SK-N-SH (cell line): ENCODE measurements around the gene MED6. TPM values are rescaled to one million over a fixed set of nuclear protein-coding genes. Genes with fewer than 3 reads are reported as not detected.

ENCODE experiments used
- CTCF ChIA-PET: fragments of 300-600, 350-600 bp; formaldehyde crosslinking; extraction: SDS; loops from one replicate; lab custom pipeline; 2021; lab: Yijun Ruan, JAX
- POLR2A ChIA-PET: fragments of 350-600 bp; sonication (Branson Sonifier 250); formaldehyde crosslinking; extraction: SDS; loops from one replicate; lab custom pipeline; 2020; ENCODE audit warnings: antibody characterized with exemption, inconsistent platforms; lab: Yijun Ruan, JAX
- DNase-seq: peaks from one replicate; pipeline ENCODE4 v3.0.0; 2012
- H2AFZ ChIP-seq: fragments of 200-600 bp; sonication (generic); 2 replicates; pipeline ENCODE4 v1.8.1; 2016; ENCODE audit warnings: antibody characterized with exemption, mild to moderate bottlenecking, low read depth
- H3F3A ChIP-seq: fragments of 200-600 bp; sonication (generic); replicated peaks from 2 replicates; pipeline ENCODE3; 2016; ENCODE audit warnings: antibody characterized with exemption, mild to moderate bottlenecking; ENCODE audit not compliant: insufficient read depth
- H3K27ac ChIP-seq, 2 experiments: fragments of 200-500 bp in 1 of 2; fragments of 200-600 bp in 1 of 2; sonication (Bioruptor generic) in 1 of 2; sonication (generic), shearing (Covaris generic) in 1 of 2; 2 replicates each; pipeline versions ENCODE4 v1.5.1 to v1.6.1; 2014 to 2016; ENCODE audit warnings: low read depth in 2 of 2, inconsistent platforms in 1 of 2, low read length in 1 of 2, mild to moderate bottlenecking in 1 of 2, mixed read lengths in 1 of 2
- H3K27me3 ChIP-seq: fragments of 200-600 bp; sonication (generic), shearing (Covaris generic); 2 replicates; pipeline ENCODE4 v1.6.1; 2016; ENCODE audit warnings: mixed run types; ENCODE audit not compliant: insufficient read depth
- H3K36me3 ChIP-seq, 2 experiments: fragments of 200-500 bp in 1 of 2; fragments of 200-600 bp in 1 of 2; sonication (Bioruptor generic) in 1 of 2; sonication (generic) in 1 of 2; replicated peaks in 1 of 2; 2 replicates each; pipeline versions ENCODE3 to v1.5.1; 2014 to 2016; ENCODE audit warnings: low read length in 1 of 2, mild to moderate bottlenecking in 1 of 2; ENCODE audit not compliant: insufficient read depth in 2 of 2, control insufficient read depth in 1 of 2
- H3K4me1 ChIP-seq, 2 experiments: fragments of 200-500 bp in 1 of 2; fragments of 200-600 bp in 1 of 2; sonication (Bioruptor generic) in 1 of 2; sonication (generic), shearing (Covaris generic) in 1 of 2; 2 replicates each; pipeline versions ENCODE4 v1.5.1 to v1.6.1; 2014 to 2016; ENCODE audit warnings: low read depth in 1 of 2, low read length in 1 of 2, mixed run types in 1 of 2; ENCODE audit not compliant: insufficient read depth in 2 of 2, control insufficient read depth in 1 of 2
- H3K4me2 ChIP-seq: fragments of 200-600 bp; sonication (generic), shearing (Covaris generic); 2 replicates; pipeline ENCODE4 v1.6.1; 2017; ENCODE audit warnings: mixed run types
- H3K4me3 ChIP-seq, 2 experiments: fragments of 200-500 bp in 1 of 2; fragments of 200-600 bp in 1 of 2; sonication (Bioruptor generic) in 1 of 2; sonication (generic), shearing (Covaris generic) in 1 of 2; 2 replicates each; pipeline versions ENCODE4 v1.5.1 to v1.8.1; 2014 to 2016; ENCODE audit warnings: low read depth in 2 of 2, inconsistent platforms in 1 of 2, low read length in 1 of 2, mild to moderate bottlenecking in 1 of 2, mixed read lengths in 1 of 2, moderate library complexity in 1 of 2
- H3K79me2 ChIP-seq: fragments of 200-600 bp; sonication (generic); 2 replicates; pipeline ENCODE4 v1.8.1; 2017; ENCODE audit warnings: mild to moderate bottlenecking; ENCODE audit not compliant: insufficient read depth
- H3K9ac ChIP-seq: fragments of 200-600 bp; sonication (generic); 2 replicates; pipeline ENCODE4 v1.6.1; 2017; ENCODE audit warnings: mixed run types
- H3K9me2 ChIP-seq: fragments of 200-600 bp; sonication (generic); 2 replicates; pipeline ENCODE4 v1.6.1; 2017; ENCODE audit warnings: mixed run types
- H3K9me3 ChIP-seq: fragments of 200-600 bp; sonication (generic); 2 replicates; pipeline ENCODE4 v1.6.1; 2017; ENCODE audit warnings: mixed run types, mild to moderate bottlenecking, moderate library complexity
- H4K20me1 ChIP-seq: fragments of 200-600 bp; sonication (generic); 2 replicates; pipeline ENCODE4 v1.6.1; 2017; ENCODE audit warnings: mild to moderate bottlenecking, mixed run types; ENCODE audit not compliant: insufficient read depth
- ELF1 ChIP-seq: IDR thresholded peaks from 2 replicates; pipeline ENCODE4 v1.4.0; 2012
- EP300 ChIP-seq, 2 experiments: IDR thresholded peaks; 2 replicates each; pipeline versions ENCODE4 v1.4.0 to v1.6.1; 2012; ENCODE audit warnings: borderline replicate concordance in 1 of 2, low read depth in 1 of 2, low read length in 1 of 2
- EZH2phosphoT487 ChIP-seq: fragments of 200-600 bp; sonication (generic); IDR thresholded peaks from 2 replicates; pipeline ENCODE4 v1.6.1; 2017; ENCODE audit warnings: low read depth, mixed run types, mild to moderate bottlenecking, antibody characterized with exemption, moderate library complexity, borderline replicate concordance
- FOSL2 ChIP-seq: IDR thresholded peaks from 2 replicates; pipeline ENCODE4 v1.4.0; 2012; ENCODE audit warnings: low read depth, mild to moderate bottlenecking, moderate library complexity, borderline replicate concordance
- GABPA ChIP-seq: IDR thresholded peaks from 2 replicates; pipeline ENCODE4 v1.4.0; 2012; ENCODE audit warnings: low read depth, mild to moderate bottlenecking
- NFIC ChIP-seq: IDR thresholded peaks from 2 replicates; pipeline ENCODE4 v1.4.0; 2012; ENCODE audit warnings: borderline replicate concordance
- RAD21 ChIP-seq: IDR thresholded peaks from 2 replicates; pipeline ENCODE4 v1.6.1; 2012; ENCODE audit warnings: mild to moderate bottlenecking, low read length
- RFX5 ChIP-seq: IDR thresholded peaks from 2 replicates; pipeline ENCODE4 v1.6.1; 2012; ENCODE audit warnings: mild to moderate bottlenecking, improper control_type of control experiment, low read length
- SIN3A ChIP-seq: IDR thresholded peaks from 2 replicates; pipeline ENCODE4 v1.6.1; 2012; ENCODE audit warnings: low read depth, mild to moderate bottlenecking, low read length, moderate library complexity, borderline replicate concordance
- SMC3 ChIP-seq: IDR thresholded peaks from 2 replicates; pipeline ENCODE4 v1.6.1; 2012; ENCODE audit warnings: low read depth, low read length, improper control_type of control experiment
- TAF1 ChIP-seq: IDR thresholded peaks from 2 replicates; pipeline ENCODE4 v1.6.1; 2012; ENCODE audit warnings: low read depth, mild to moderate bottlenecking, low read length, moderate library complexity, borderline replicate concordance
- TCF12 ChIP-seq: IDR thresholded peaks from 2 replicates; pipeline ENCODE4 v1.4.0; 2012
- TEAD4 ChIP-seq: IDR thresholded peaks from 2 replicates; pipeline ENCODE4 v1.4.0; 2012; ENCODE audit warnings: mild to moderate bottlenecking, borderline replicate concordance; ENCODE audit not compliant: insufficient read depth
- WGBS: methylation state at CpG from one replicate; pipeline ENCODE4 v1.1.6; 2017; ENCODE audit warnings: low lambda C conversion rate; 5-methylcytosine and 5-hydroxymethylcytosine counted together
- polyA plus RNA-seq, 3 experiments: library from polyadenylated mRNA; depleted of rRNA; stranded (reverse); fragments of >200 nt; gene quantifications; 2 replicates each; pipeline ENCODE4 v1.2.3, GENCODE V29; 2012
- TF ChIP-seq, protein P1 (sequence below): IDR thresholded peaks from 2 replicates; pipeline ENCODE4 v1.4.0; 2012; ENCODE audit warnings: low read depth, borderline replicate concordance
- TF ChIP-seq, protein P2 (sequence below): IDR thresholded peaks from 2 replicates; pipeline ENCODE4 v1.4.0; 2012; ENCODE audit warnings: low read depth
- TF ChIP-seq, protein P3 (sequence below): IDR thresholded peaks from 2 replicates; pipeline ENCODE4 v1.6.1; 2012; ENCODE audit warnings: mild to moderate bottlenecking, low read depth, low read length, moderate library complexity
- TF ChIP-seq, protein P4 (sequence below): fragments of 150-350 bp; IDR thresholded peaks from 2 replicates; pipeline ENCODE4 v1.6.1; 2016; ENCODE audit warnings: mild to moderate bottlenecking, low read depth, low read length
- TF ChIP-seq, protein P5 (sequence below): IDR thresholded peaks from 2 replicates; pipeline ENCODE4; 2012

Gene MED6
- polyA plus RNA-seq, 1 of the 3 experiments (the other 2 are of a cell fraction), result 24.2 TPM

DNA sequence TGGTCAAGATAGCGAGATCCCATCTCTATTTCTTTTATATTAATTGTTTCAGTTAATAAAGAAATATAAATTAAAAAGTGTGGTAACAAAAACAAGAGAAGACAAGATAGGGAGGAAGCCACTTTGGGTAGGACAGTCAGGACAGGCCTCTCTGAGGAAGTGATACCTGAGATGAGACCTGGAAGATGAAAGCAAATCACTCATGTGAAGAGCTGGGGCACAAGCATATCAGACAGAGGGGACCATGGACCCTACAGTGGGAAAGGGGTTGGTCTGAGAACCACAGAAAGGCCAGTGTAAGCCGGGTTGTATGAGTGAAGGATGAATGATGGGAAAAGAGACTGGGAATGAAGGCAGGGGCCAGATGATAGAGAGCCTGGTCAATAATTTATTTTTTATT, 1.8 kb upstream of the MED6 start (continued):
- TF ChIP-seq, protein P1, sequence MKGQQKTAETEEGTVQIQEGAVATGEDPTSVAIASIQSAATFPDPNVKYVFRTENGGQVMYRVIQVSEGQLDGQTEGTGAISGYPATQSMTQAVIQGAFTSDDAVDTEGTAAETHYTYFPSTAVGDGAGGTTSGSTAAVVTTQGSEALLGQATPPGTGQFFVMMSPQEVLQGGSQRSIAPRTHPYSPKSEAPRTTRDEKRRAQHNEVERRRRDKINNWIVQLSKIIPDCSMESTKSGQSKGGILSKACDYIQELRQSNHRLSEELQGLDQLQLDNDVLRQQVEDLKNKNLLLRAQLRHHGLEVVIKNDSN, result no peak
- TF ChIP-seq, protein P2, sequence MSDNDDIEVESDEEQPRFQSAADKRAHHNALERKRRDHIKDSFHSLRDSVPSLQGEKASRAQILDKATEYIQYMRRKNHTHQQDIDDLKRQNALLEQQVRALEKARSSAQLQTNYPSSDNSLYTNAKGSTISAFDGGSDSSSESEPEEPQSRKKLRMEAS, result no peak

DNA sequence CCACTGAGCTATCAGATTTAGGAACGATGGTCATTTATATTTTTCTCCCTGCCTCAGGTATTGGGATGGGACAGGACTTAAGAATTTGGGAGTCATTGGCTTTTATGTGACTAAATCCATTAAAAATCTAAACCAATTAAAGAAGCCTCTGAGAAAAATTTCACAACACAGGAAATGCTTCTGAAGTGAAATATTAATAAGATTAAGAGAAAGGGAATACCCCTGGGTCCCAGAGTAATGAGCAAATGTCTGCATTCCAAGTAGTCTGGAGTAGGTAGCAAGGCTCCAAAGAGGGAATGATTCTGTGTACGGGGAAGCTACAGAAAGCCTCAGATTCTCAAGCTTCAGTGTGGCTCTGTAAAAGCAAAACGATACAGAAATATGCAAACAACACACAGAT, 707 bp upstream of the MED6 start:
- peak overlapping the region; percentile 83 for H3K4me2 ChIP-seq
- H3K36me3 ChIP-seq, result peaks cover 12 to 15% of the 10 kb centered on the region in 2 experiments
- no peaks in the 10 kb centered on the region for H3K9me3 ChIP-seq
- ChIA-PET CTCF (interaction anchor here (0.8 to 2.4 kb wide), 6 partner anchors 11 to 306 kb away, joined by 3 to 15 read pairs (median 4); partner anchors contain the start of gene PCNX1), POLR2A (interaction anchor here (1.0 kb wide), 1 partner anchor 41 kb away, joined by 3 read pairs; the partner anchor contains the start of gene TTC9)
- no peaks in the 10 kb centered on the region; the same call in 1 of the 2 replicates for H4K20me1 ChIP-seq
- H3K79me2 ChIP-seq, result peaks cover 43% of the 10 kb centered on the region
- H2AFZ ChIP-seq, result peak overlapping the region; percentile 98
- no peak for TF ChIP-seq FOSL2
- TF ChIP-seq, protein P2, result no peak
- TF ChIP-seq TCF12, result no peak
- TF ChIP-seq TAF1, result no peak
- TF ChIP-seq SIN3A, result no peak
- no peak for TF ChIP-seq TEAD4
- TF ChIP-seq EZH2phosphoT487, result no peak
- no peak for TF ChIP-seq SMC3
- TF ChIP-seq RFX5, result no peak
- TF ChIP-seq, protein P3, sequence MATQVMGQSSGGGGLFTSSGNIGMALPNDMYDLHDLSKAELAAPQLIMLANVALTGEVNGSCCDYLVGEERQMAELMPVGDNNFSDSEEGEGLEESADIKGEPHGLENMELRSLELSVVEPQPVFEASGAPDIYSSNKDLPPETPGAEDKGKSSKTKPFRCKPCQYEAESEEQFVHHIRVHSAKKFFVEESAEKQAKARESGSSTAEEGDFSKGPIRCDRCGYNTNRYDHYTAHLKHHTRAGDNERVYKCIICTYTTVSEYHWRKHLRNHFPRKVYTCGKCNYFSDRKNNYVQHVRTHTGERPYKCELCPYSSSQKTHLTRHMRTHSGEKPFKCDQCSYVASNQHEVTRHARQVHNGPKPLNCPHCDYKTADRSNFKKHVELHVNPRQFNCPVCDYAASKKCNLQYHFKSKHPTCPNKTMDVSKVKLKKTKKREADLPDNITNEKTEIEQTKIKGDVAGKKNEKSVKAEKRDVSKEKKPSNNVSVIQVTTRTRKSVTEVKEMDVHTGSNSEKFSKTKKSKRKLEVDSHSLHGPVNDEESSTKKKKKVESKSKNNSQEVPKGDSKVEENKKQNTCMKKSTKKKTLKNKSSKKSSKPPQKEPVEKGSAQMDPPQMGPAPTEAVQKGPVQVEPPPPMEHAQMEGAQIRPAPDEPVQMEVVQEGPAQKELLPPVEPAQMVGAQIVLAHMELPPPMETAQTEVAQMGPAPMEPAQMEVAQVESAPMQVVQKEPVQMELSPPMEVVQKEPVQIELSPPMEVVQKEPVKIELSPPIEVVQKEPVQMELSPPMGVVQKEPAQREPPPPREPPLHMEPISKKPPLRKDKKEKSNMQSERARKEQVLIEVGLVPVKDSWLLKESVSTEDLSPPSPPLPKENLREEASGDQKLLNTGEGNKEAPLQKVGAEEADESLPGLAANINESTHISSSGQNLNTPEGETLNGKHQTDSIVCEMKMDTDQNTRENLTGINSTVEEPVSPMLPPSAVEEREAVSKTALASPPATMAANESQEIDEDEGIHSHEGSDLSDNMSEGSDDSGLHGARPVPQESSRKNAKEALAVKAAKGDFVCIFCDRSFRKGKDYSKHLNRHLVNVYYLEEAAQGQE, result no peak
- TF ChIP-seq NFIC, result no peak
- TF ChIP-seq ELF1, result no peak
- no peak for TF ChIP-seq GABPA
- no peak for TF ChIP-seq RAD21
- no peak for TF ChIP-seq EP300 (IDR thresholded peaks at IDR 0.05; ENCODE audit: borderline replicate concordance in 1 of 2, low read depth in 1 of 2, low read length in 1 of 2)
- TF ChIP-seq, protein P4, sequence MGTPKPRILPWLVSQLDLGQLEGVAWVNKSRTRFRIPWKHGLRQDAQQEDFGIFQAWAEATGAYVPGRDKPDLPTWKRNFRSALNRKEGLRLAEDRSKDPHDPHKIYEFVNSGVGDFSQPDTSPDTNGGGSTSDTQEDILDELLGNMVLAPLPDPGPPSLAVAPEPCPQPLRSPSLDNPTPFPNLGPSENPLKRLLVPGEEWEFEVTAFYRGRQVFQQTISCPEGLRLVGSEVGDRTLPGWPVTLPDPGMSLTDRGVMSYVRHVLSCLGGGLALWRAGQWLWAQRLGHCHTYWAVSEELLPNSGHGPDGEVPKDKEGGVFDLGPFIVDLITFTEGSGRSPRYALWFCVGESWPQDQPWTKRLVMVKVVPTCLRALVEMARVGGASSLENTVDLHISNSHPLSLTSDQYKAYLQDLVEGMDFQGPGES, result no peak
- TF ChIP-seq, protein P5, sequence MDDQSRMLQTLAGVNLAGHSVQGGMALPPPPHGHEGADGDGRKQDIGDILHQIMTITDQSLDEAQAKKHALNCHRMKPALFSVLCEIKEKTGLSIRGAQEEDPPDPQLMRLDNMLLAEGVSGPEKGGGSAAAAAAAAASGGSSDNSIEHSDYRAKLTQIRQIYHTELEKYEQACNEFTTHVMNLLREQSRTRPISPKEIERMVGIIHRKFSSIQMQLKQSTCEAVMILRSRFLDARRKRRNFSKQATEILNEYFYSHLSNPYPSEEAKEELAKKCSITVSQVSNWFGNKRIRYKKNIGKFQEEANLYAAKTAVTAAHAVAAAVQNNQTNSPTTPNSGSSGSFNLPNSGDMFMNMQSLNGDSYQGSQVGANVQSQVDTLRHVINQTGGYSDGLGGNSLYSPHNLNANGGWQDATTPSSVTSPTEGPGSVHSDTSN, result no peak
- TF ChIP-seq, protein P1, result no peak
- peaks cover 0 to 14% of the 10 kb centered on the region in 2 experiments; a peak in 2 of 4 replicates for H3K4me1 ChIP-seq
- peaks cover 3% of the 10 kb centered on the region for H3F3A ChIP-seq
- peak overlapping the region in 1 of 2 experiments; percentile 69; a peak in 2 of 4 replicates for H3K27ac ChIP-seq
- 23% methylated on average over 3 of the region's 3 CpGs for WGBS
- H3K4me3 ChIP-seq, result peak overlapping the region; percentile 60 to 65
- H3K9me2 ChIP-seq, result no peaks in the 10 kb centered on the region
- H3K9ac ChIP-seq, result peak overlapping the region; percentile 55; the same call in 1 of the 2 replicates
- DNase-seq, result no peak
- H3K27me3 ChIP-seq, result no peaks in the 10 kb centered on the region
